Skeletal muscle tissue (tissue), 4 donors: ENCODE data around the gene FARS2. TPM values are rescaled to one million over a fixed set of nuclear protein-coding genes. Genes with fewer than 3 reads are reported as not detected.

Experiments used
- H3K27ac ChIP-seq: one replicate; pipeline ENCODE4 v1.7.0; 2013; ENCODE audit warnings: mild to moderate bottlenecking, low read depth, low read length, inconsistent platforms
- H3K27me3 ChIP-seq, 3 donors: one replicate each; pipeline ENCODE4 v1.7.0; 2013; ENCODE audit warnings: low read length in 3 of 3; ENCODE audit not compliant: control insufficient read depth in 3 of 3, insufficient read depth in 3 of 3
- H3K36me3 ChIP-seq, 3 donors: one replicate each; pipeline ENCODE4 v1.7.0; 2013; ENCODE audit warnings: low read length in 3 of 3; ENCODE audit not compliant: control insufficient read depth in 3 of 3, insufficient read depth in 3 of 3
- H3K4me1 ChIP-seq, 3 donors: one replicate each; pipeline ENCODE4 v1.7.0; 2013; ENCODE audit warnings: low read length in 3 of 3, mild to moderate bottlenecking in 3 of 3; ENCODE audit not compliant: control insufficient read depth in 3 of 3, insufficient read depth in 3 of 3
- H3K4me3 ChIP-seq, 3 donors: one replicate each; pipeline ENCODE4 v1.7.0; 2013; ENCODE audit warnings: low read length in 3 of 3
- H3K9ac ChIP-seq, 3 donors: one replicate each; pipeline ENCODE4 v1.7.0; 2013; ENCODE audit warnings: low read length in 3 of 3, mild to moderate bottlenecking in 3 of 3, moderate library complexity in 2 of 3, low read depth in 1 of 3
- H3K9me3 ChIP-seq, 3 donors: one replicate each; pipeline ENCODE4 v1.7.0; 2013; ENCODE audit warnings: low read length in 3 of 3; ENCODE audit not compliant: control insufficient read depth in 3 of 3
- total RNA-seq: library from RNA; depleted of rRNA; stranded (reverse); fragments of >200 nt; gene quantifications from one replicate; pipeline ENCODE4 v1.2.3, GENCODE V29; 2014
- donor health status: Osteomylitis.

Gene FARS2
- 27.7 TPM for total RNA-seq

GRCh38 chr6:5260661-5261544 is at the start of gene FARS2, which contains the start of gene LYRM4:
FARS2 (plus strand) TSS chr6:5261513.
LYRM4 (minus strand) TSS chr6:5260950; CDS start chr6:5260733, 217 bp downstream.
- peaks cover 0 to 4% (median 0%) of the 10 kb centered on the region in 3 donors for H3K36me3 ChIP-seq
- H3K4me3 ChIP-seq, result peak within 1 kb of the TSS; percentile 87 to 98 (median 94)
- H3K27ac ChIP-seq, result peak within 1 kb of the TSS; percentile 98
- peaks cover 8 to 14% (median 14%) of the 10 kb centered on the region in 3 donors for H3K4me1 ChIP-seq
- no peaks in the 10 kb centered on the region for H3K9me3 ChIP-seq
- peak within 1 kb of the TSS; percentile 95 to 96 (median 95) for H3K9ac ChIP-seq
- no peaks in the 10 kb centered on the region for H3K27me3 ChIP-seq

GRCh38 chr6:5213836-5214235 is 47.5 kb upstream of the FARS2 start:
- H3K27ac ChIP-seq, result no peak overlapping the region
- peaks cover 0 to 12% (median 10%) of the 10 kb centered on the region in 3 donors for H3K36me3 ChIP-seq
- no peaks in the 10 kb centered on the region for H3K9me3 ChIP-seq
- H3K4me3 ChIP-seq, result no peak overlapping the region
- H3K4me1 ChIP-seq, result no peaks in the 10 kb centered on the region
- no peak overlapping the region for H3K9ac ChIP-seq
- no peaks in the 10 kb centered on the region for H3K27me3 ChIP-seq

GRCh38 chr6:5214570-5215052 is 46.7 kb upstream of the FARS2 start:
- Histone ChIP-seq H3K9me3 (no peaks in the 10 kb centered on the region), H3K27me3 (no peaks in the 10 kb centered on the region), H3K27ac (no peak overlapping the region), H3K4me3 (no peak overlapping the region), H3K36me3 (peaks cover 0 to 12% (median 10%) of the 10 kb centered on the region in 3 donors), H3K4me1 (no peaks in the 10 kb centered on the region), H3K9ac (no peak overlapping the region)

- Histone ChIP-seq H3K36me3 (peaks cover 0 to 12% (median 10%) of the 10 kb centered on the region in 3 donors), H3K27ac (no peak overlapping the region)
Observed at GRCh38 chr6:5215159-5215558, 46.2 kb upstream of the FARS2 start.

GRCh38 chr6:5215799-5216198 is 45.5 kb upstream of the FARS2 start:
- H3K27me3 ChIP-seq, result no peaks in the 10 kb centered on the region
- H3K4me1 ChIP-seq, result no peaks in the 10 kb centered on the region
- no peaks in the 10 kb centered on the region for H3K9me3 ChIP-seq
- no peak overlapping the region for H3K4me3 ChIP-seq
- H3K27ac ChIP-seq, result no peak overlapping the region
- H3K9ac ChIP-seq, result no peak overlapping the region
- H3K36me3 ChIP-seq, result peaks cover 0 to 12% (median 10%) of the 10 kb centered on the region in 3 donors

More at GRCh38 chr6:5215159-5215558, 46.2 kb upstream of the FARS2 start:
- no peaks in the 10 kb centered on the region for H3K4me1 ChIP-seq
- H3K4me3 ChIP-seq, result no peak overlapping the region
- no peaks in the 10 kb centered on the region for H3K27me3 ChIP-seq
- H3K9me3 ChIP-seq, result no peaks in the 10 kb centered on the region
- no peak overlapping the region for H3K9ac ChIP-seq

- H3K27ac ChIP-seq, result no peak overlapping the region
- H3K4me3 ChIP-seq, result no peak overlapping the region
- H3K9me3 ChIP-seq, result no peaks in the 10 kb centered on the region
- no peaks in the 10 kb centered on the region for H3K4me1 ChIP-seq
- H3K9ac ChIP-seq, result no peak overlapping the region
- H3K36me3 ChIP-seq, result peaks cover 0 to 12% (median 10%) of the 10 kb centered on the region in 3 donors
- H3K27me3 ChIP-seq, result no peaks in the 10 kb centered on the region
Observed at GRCh38 chr6:5217356-5217755, 44.0 kb upstream of the FARS2 start.

- no peaks in the 10 kb centered on the region for H3K9me3 ChIP-seq
- H3K27ac ChIP-seq, result no peak overlapping the region
- H3K27me3 ChIP-seq, result no peaks in the 10 kb centered on the region
- H3K36me3 ChIP-seq, result peaks cover 0 to 10% (median 8%) of the 10 kb centered on the region in 3 donors
- H3K4me3 ChIP-seq, result no peak overlapping the region
- H3K4me1 ChIP-seq, result no peaks in the 10 kb centered on the region
- H3K9ac ChIP-seq, result no peak overlapping the region
Observed at GRCh38 chr6:5219011-5219691, 42.2 kb upstream of the FARS2 start.

GRCh38 chr6:5220443-5220842 is 40.9 kb upstream of the FARS2 start:
- H3K36me3 ChIP-seq, result peaks cover 0 to 8% (median 5%) of the 10 kb centered on the region in 3 donors
- H3K27me3 ChIP-seq, result no peaks in the 10 kb centered on the region
- no peaks in the 10 kb centered on the region for H3K9me3 ChIP-seq
- no peak overlapping the region for H3K27ac ChIP-seq
- no peaks in the 10 kb centered on the region for H3K4me1 ChIP-seq
- H3K9ac ChIP-seq, result no peak overlapping the region
- H3K4me3 ChIP-seq, result no peak overlapping the region

- Histone ChIP-seq H3K36me3 (no peaks in the 10 kb centered on the region), H3K9me3 (no peaks in the 10 kb centered on the region), H3K4me1 (no peaks in the 10 kb centered on the region), H3K4me3 (no peak overlapping the region), H3K9ac (no peak overlapping the region), H3K27me3 (no peaks in the 10 kb centered on the region), H3K27ac (no peak overlapping the region)
Observed at GRCh38 chr6:5223309-5223708, 38.0 kb upstream of the FARS2 start.

- Histone ChIP-seq H3K36me3 (no peaks in the 10 kb centered on the region), H3K4me1 (peaks cover 0 to 13% (median 0%) of the 10 kb centered on the region in 3 donors), H3K9me3 (no peaks in the 10 kb centered on the region), H3K9ac (no peak overlapping the region), H3K4me3 (no peak overlapping the region), H3K27ac (no peak overlapping the region), H3K27me3 (no peaks in the 10 kb centered on the region)
Observed at GRCh38 chr6:5229356-5229755, 32.0 kb upstream of the FARS2 start.
